RWPE1 (cell line): ENCODE data around the gene PCDHA3.
A peak's percentile ranks its signal among the peaks of the same experiment; 100 is the strongest.
"Not testable (repeated sequence)": the region's sequence is repeated elsewhere in the genome, so short reads cannot be mapped to it uniquely, and the experiment has no call there.

Experiments
- CTCF ChIA-PET: fragments of 350-600 bp; sonication (Branson Sonifier 250); formaldehyde crosslinking; extraction: SDS; loops from one replicate; lab custom pipeline; 2021; lab: Yijun Ruan, JAX
- POLR2A ChIA-PET: fragments of 400-600 bp; formaldehyde crosslinking; extraction: SDS; loops from one replicate; lab custom pipeline; 2020; ENCODE audit warnings: antibody characterized with exemption; ENCODE audit not compliant: low non-redundant PET; lab: Yijun Ruan, JAX
- DNase-seq: peaks from one replicate; pipeline ENCODE4 v3.0.0; 2012; ENCODE audit warnings: low spot score
- H3K27ac ChIP-seq: fragments of 450-650 bp; 2 replicates; pipeline ENCODE4 v1.5.1; 2017
- TF ChIP-seq, protein P1 (sequence below): fragments of 450-650 bp; conservative IDR thresholded peaks from 2 replicates; pipeline ENCODE4 v1.5.1; 2017; ENCODE audit warnings: low read depth, mild to moderate bottlenecking

Gene PCDHA3

GRCh38 chr5:140823475-140823874 is 22.6 kb downstream of the PCDHA3 start:
- no peak for DNase-seq
- CTCF ChIA-PET, result interaction anchor here (0.6 kb wide), 1 partner anchor 60 kb away, joined by 4 read pairs; no protein-coding TSS in a partner anchor

DNA sequence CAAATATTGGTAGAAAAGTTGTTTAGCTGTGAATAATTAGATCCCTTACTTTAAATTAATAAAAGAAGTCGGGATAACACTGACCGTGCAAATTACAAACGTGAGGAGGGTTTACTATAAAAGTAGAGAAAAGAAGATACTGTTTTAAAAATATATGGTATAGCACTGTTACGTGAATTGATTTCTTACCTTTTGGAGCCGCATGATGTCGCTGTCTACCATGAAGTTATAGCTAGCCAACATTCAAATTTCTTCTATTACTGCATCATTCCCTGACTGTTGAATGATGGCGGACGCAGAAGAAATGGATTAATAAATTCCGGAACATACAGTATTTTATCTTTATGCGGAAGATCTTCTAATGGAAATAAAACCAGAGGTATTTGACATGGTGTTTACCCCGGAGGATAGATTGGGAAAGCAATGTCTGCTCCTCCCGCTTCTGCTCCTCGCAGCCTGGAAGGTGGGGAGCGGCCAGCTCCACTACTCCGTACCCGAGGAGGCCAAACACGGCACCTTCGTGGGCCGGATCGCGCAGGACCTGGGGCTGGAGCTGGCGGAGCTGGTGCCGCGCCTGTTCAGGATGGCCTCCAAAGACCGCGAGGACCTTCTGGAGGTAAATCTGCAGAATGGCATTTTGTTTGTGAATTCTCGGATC is 27.0 kb downstream of the PCDHA3 start, which contains the start of gene PCDHA6:
PCDHA6 (plus strand) TSS at position 257 of the 658 bp plus-strand sequence; CDS start at position 389, 132 bp downstream.
- DNase-seq, result no peak
- POLR2A ChIA-PET, result no interaction called here
- H3K27ac ChIP-seq, result no peak within 1 kb of the TSS
- CTCF ChIA-PET, result interaction anchor here (0.6 to 1.1 kb wide), 3 partner anchors 14 to 390 kb away, joined by 3 to 5 read pairs (median 4); no protein-coding TSS in a partner anchor
- TF ChIP-seq, protein P1, sequence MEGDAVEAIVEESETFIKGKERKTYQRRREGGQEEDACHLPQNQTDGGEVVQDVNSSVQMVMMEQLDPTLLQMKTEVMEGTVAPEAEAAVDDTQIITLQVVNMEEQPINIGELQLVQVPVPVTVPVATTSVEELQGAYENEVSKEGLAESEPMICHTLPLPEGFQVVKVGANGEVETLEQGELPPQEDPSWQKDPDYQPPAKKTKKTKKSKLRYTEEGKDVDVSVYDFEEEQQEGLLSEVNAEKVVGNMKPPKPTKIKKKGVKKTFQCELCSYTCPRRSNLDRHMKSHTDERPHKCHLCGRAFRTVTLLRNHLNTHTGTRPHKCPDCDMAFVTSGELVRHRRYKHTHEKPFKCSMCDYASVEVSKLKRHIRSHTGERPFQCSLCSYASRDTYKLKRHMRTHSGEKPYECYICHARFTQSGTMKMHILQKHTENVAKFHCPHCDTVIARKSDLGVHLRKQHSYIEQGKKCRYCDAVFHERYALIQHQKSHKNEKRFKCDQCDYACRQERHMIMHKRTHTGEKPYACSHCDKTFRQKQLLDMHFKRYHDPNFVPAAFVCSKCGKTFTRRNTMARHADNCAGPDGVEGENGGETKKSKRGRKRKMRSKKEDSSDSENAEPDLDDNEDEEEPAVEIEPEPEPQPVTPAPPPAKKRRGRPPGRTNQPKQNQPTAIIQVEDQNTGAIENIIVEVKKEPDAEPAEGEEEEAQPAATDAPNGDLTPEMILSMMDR, result no peak

More at GRCh38 chr5:140823475-140823874, 22.6 kb downstream of the PCDHA3 start:
- H3K27ac ChIP-seq, result no peak overlapping the region
- TF ChIP-seq, protein P1, result no peak
- POLR2A ChIA-PET, result no interaction called here

GRCh38 chr5:140828362-140828737 is 27.5 kb downstream of the PCDHA3 start:
- ChIA-PET CTCF (interaction anchor here (0.6 to 1.1 kb wide), 3 partner anchors 13 to 389 kb away, joined by 3 to 5 read pairs (median 4); no protein-coding TSS in a partner anchor), POLR2A (no interaction called here)
- no peak for DNase-seq
- H3K27ac ChIP-seq, result no peak overlapping the region
- TF ChIP-seq, protein P1, result no peak

- POLR2A ChIA-PET, H3K27ac ChIP-seq, DNase-seq: not testable (repeated sequence)
- CTCF ChIA-PET, result interaction anchor here (0.6 kb wide), 1 partner anchor 10 kb away, joined by 3 read pairs; no protein-coding TSS in a partner anchor
Observed at GRCh38 chr5:140829511-140830501, 28.9 kb downstream of the PCDHA3 start.

DNA sequence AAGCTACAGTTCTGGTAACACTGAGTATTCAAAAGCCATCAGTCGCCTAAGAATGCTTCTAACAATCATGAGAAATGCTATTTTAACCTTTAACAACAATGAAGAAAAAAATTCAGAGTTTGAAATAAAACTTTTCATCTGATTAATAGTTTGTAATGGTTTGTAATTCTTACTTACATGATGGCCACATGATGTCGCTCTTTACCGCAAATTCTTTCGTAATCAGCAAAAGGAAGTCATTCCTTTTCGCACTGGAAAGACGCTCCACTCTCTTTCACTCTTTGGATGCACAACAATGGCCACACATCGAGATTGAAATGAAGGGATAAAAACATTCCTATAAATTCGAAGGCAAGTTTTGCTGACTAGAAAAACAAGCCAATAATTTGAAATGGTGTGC is 33.1 kb downstream of the PCDHA3 start, which contains the start of gene PCDHA7:
PCDHA7 (plus strand) TSS at position 277 of the 400 bp plus-strand sequence; CDS start at position 392, 115 bp downstream.
- no peak for DNase-seq
- TF ChIP-seq, protein P1, result peak; percentile 27
- POLR2A ChIA-PET, result no interaction called here
- no peak within 1 kb of the TSS for H3K27ac ChIP-seq
- CTCF ChIA-PET, result no interaction called here

DNA sequence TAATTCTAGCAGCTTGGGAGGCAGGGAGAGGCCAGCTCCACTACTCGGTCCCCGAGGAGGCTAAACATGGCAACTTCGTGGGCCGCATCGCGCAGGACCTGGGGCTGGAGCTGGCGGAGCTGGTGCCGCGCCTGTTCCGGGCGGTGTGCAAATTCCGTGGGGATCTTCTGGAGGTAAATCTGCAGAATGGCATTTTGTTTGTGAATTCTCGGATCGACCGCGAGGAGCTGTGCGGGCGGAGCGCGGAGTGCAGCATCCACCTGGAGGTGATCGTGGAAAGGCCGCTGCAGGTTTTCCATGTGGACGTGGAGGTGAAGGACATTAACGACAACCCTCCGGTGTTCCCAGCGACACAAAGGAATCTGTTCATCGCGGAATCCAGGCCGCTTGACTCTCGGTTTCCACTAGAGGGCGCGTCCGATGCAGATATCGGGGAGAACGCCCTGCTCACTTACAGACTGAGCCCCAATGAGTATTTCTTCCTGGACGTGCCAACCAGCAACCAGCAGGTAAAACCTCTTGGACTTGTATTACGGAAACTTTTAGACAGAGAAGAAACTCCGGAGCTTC is 33.7 kb downstream of the PCDHA3 start:
- CTCF ChIA-PET, DNase-seq, H3K27ac ChIP-seq, POLR2A ChIA-PET: not testable (repeated sequence)
